ENCODE results near the gene PTPRO. TPM values are rescaled to one million over a fixed set of nuclear protein-coding genes. Genes with fewer than 3 reads are reported as not detected.

Gene PTPRO
- total RNA-seq, 2 experiments from 2014 or later, result 0.47 to 0.63 TPM

DNA sequence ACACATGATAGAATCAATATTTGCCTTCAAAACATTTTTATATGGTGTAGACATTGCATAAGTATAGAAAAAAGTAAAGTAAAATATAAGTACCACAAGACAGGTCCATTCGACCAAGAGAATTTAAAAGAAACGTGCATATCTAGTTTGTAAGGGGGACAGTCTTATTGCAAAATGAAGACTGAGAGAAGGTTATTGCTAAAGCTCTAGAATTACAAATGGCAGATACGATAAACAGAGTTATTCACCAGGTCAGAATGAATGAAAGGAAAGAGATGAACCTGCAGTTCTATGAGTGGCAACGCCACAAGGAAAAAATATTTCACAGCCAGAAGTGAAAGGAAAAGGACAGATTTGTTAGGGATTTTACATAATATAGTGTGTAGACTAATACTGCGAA lies 224.8 kb downstream of the PTPRO start:
- ATAC-seq (no peak), DNase-seq (no peak)
- POLR2A ChIA-PET, result no interaction called here
- no peaks in the 10 kb centered on the region for H3K27me3 Mint-ChIP-seq
- H3K36me3 Mint-ChIP-seq (ENCODE audit: low read depth), result peaks cover 3% of the 10 kb centered on the region
- H3K4me1 Mint-ChIP-seq (ENCODE audit: low read depth), result peaks cover 35% of the 10 kb centered on the region
- peak overlapping the region; percentile 65 for H3K27ac Mint-ChIP-seq
- TF ChIP-seq, protein P1, sequence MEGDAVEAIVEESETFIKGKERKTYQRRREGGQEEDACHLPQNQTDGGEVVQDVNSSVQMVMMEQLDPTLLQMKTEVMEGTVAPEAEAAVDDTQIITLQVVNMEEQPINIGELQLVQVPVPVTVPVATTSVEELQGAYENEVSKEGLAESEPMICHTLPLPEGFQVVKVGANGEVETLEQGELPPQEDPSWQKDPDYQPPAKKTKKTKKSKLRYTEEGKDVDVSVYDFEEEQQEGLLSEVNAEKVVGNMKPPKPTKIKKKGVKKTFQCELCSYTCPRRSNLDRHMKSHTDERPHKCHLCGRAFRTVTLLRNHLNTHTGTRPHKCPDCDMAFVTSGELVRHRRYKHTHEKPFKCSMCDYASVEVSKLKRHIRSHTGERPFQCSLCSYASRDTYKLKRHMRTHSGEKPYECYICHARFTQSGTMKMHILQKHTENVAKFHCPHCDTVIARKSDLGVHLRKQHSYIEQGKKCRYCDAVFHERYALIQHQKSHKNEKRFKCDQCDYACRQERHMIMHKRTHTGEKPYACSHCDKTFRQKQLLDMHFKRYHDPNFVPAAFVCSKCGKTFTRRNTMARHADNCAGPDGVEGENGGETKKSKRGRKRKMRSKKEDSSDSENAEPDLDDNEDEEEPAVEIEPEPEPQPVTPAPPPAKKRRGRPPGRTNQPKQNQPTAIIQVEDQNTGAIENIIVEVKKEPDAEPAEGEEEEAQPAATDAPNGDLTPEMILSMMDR (IDR thresholded peaks at IDR 0.05), result no peak
- CTCF ChIA-PET, result interaction anchor here (0.9 to 4.2 kb wide), 7 partner anchors 7 to 37 kb away, joined by 3 to 29 read pairs (median 4); no protein-coding TSS in a partner anchor
- peaks cover 8% of the 10 kb centered on the region for H3K9me3 Mint-ChIP-seq
- H3K4me3 Mint-ChIP-seq, result peak overlapping the region; percentile 20
- intact Hi-C loops (cut with micrococcal nuclease), result no loop called here

DNA sequence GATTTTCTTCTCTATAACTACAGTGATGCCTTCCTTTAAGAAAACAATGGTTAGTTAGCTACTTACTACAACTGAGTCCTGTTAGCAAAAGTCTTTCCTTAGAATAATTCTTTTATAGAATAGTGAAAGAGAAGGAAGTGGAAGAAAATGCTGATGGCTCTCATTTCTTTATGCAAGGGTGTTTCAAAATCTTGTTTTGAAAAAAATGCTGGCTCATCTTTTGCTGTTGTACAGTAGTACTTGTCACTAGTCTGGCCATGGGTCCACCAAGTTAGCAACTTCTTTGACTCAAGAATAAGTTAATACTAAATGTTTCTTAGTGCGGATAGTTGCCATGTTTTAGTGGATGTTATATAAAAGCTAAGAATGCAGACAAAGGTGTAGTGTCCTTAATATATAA lies 225.4 kb downstream of the PTPRO start:
- intact Hi-C loops (cut with micrococcal nuclease), result no loop called here
- H3K4me3 Mint-ChIP-seq, result no peak overlapping the region
- peaks cover 8% of the 10 kb centered on the region for H3K9me3 Mint-ChIP-seq
- DNase-seq, result no peak
- H3K27ac Mint-ChIP-seq, result no peak overlapping the region
- ATAC-seq, result no peak
- peaks cover 3% of the 10 kb centered on the region for H3K36me3 Mint-ChIP-seq (ENCODE audit: low read depth)
- CTCF ChIA-PET, result interaction anchor here (0.7 to 4.2 kb wide), 5 partner anchors 15 to 36 kb away, joined by 3 to 29 read pairs (median 12); no protein-coding TSS in a partner anchor
- H3K27me3 Mint-ChIP-seq, result no peaks in the 10 kb centered on the region
- TF ChIP-seq, protein P1 (IDR thresholded peaks at IDR 0.05), result no peak
- POLR2A ChIA-PET, result no interaction called here
- H3K4me1 Mint-ChIP-seq (ENCODE audit: low read depth), result peaks cover 40% of the 10 kb centered on the region

DNA sequence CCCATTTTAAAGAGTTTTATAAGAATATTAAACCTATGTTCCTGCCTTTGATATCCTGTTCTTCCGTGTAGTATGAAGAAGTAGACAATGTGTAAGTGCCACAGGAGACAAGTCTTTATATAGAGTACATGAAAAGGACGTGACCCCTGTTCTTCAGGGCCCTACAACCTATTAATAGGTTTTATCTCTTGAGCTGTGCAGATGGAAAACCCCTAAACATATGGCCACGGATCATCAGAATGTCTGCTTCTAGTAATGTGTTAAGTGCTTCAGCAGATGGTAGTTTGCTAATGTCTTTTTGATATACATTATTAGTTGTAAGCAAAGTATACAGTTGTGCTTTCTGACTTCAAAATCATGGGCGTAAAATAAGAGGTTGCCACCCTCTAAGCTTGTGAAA lies 228.5 kb downstream of the PTPRO start:
- CTCF ChIA-PET, result interaction anchor here (1.1 to 3.8 kb wide), 5 partner anchors 10 to 38 kb away, joined by 3 to 13 read pairs (median 5); no protein-coding TSS in a partner anchor
- POLR2A ChIA-PET, result interaction anchor here (0.8 to 1.3 kb wide), 3 partner anchors 11 to 332 kb away, joined by 3 read pairs; no protein-coding TSS in a partner anchor
- peaks cover 32% of the 10 kb centered on the region for H3K4me1 Mint-ChIP-seq (ENCODE audit: low read depth)
- TF ChIP-seq, protein P1 (IDR thresholded peaks at IDR 0.05), result no peak
- peaks cover 8% of the 10 kb centered on the region for H3K9me3 Mint-ChIP-seq
- DNase-seq, result no peak
- ATAC-seq, result no peak
- no peak overlapping the region for H3K27ac Mint-ChIP-seq
- H3K27me3 Mint-ChIP-seq, result no peaks in the 10 kb centered on the region
- intact Hi-C loops (cut with micrococcal nuclease), result no loop called here
- peaks cover 3% of the 10 kb centered on the region for H3K36me3 Mint-ChIP-seq (ENCODE audit: low read depth)
- no peak overlapping the region for H3K4me3 Mint-ChIP-seq

DNA sequence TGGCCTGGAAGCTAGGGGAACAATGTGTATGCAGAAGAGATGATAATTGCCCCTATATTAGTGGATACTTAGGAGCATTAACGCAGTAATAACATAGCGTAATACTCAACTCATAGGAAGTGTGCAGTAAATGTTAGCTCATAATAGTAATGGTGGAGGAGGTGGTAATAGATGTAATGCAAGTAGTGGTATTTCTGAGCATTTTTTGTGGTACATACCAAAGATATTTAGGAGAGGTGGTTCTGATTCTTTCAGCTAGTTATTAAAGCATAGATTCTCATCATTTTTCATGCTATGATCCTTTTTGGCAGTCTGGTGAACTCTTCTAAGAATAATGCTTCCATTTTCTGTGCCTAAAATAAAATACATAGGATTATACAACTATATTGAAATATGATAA lies 233.1 kb downstream of the PTPRO start:
- ChIA-PET POLR2A (no interaction called here), CTCF (interaction anchor here (1.6 kb wide), 1 partner anchor 29 kb away, joined by 4 read pairs; no protein-coding TSS in a partner anchor)
- Mint-ChIP-seq H3K4me3 (no peak overlapping the region), H3K27ac (no peak overlapping the region), H3K36me3 (ENCODE audit: low read depth) (peaks cover 3% of the 10 kb centered on the region), H3K4me1 (ENCODE audit: low read depth) (peaks cover 19% of the 10 kb centered on the region), H3K27me3 (no peaks in the 10 kb centered on the region), H3K9me3 (peaks cover 4% of the 10 kb centered on the region)
- intact Hi-C loops (cut with micrococcal nuclease), result no loop called here
- TF ChIP-seq, protein P1 (IDR thresholded peaks at IDR 0.05), result no peak
- DNase-seq (no peak), ATAC-seq (no peak)

DNA sequence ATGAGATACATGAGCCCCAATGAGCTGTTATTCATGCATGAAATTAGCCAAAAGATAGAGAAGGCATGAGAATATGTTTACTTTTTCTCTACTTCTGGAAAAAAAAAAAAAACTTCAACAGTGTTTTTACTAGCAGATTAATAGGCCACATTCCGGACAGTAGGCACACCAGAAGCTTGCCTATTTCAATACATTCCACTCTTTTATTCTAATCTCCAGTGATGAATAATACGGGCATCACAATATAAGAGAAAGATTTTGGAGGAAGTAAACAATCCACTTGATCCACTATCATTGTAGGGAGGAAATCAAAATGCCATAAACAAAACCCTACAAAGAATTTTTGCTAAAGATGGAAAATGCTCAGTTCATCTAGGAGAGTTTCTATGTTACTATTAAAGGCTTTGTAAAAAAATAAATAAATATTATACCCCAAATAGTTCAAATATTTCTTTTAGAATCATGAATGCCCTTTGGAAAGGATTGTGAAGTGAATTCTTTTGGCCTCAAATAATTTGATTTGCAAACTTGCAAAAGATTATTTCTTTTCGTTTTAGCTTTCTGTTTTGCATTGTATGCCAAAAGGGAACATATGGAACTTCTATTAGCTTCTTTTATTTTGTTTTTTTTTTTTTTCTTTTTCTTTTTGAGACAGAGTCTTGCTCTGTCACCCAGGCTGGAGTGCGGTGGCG lies 234.2 kb downstream of the PTPRO start:
- H3K4me1 Mint-ChIP-seq (ENCODE audit: low read depth), result peaks cover 24% of the 10 kb centered on the region
- ChIA-PET CTCF (interaction anchor here (0.7 to 1.3 kb wide), 5 partner anchors 10 to 24 kb away, joined by 3 to 6 read pairs (median 3); no protein-coding TSS in a partner anchor), POLR2A (no interaction called here)
- TF ChIP-seq, protein P1 (IDR thresholded peaks at IDR 0.05), result no peak
- ATAC-seq, result no peak
- H3K36me3 Mint-ChIP-seq (ENCODE audit: low read depth), result peaks cover 3% of the 10 kb centered on the region
- no peak overlapping the region for H3K4me3 Mint-ChIP-seq
- intact Hi-C loops (cut with micrococcal nuclease), result no loop called here
- H3K27ac Mint-ChIP-seq, result no peak overlapping the region
- DNase-seq, result no peak
- H3K27me3 Mint-ChIP-seq, result no peaks in the 10 kb centered on the region
- no peaks in the 10 kb centered on the region for H3K9me3 Mint-ChIP-seq

Measured in activated CD8-positive, alpha-beta T cell treated with anti-CD3 and anti-CD28 coated beads for 36 hours (primary cell).